NB4 (cell line): ENCODE data around the gene PSMB1.
"Not testable (repeated sequence)": the region's sequence is repeated elsewhere in the genome, so short reads cannot be mapped to it uniquely, and the experiment has no call there.

Experiments used
- DNase-seq: peaks from one replicate; pipeline ENCODE4 v3.0.0; 2010; ENCODE audit warnings: low read depth
- H3K4me3 ChIP-seq: one replicate; pipeline ENCODE4 v1.5.1; 2011; ENCODE audit warnings: mild to moderate bottlenecking, low read depth, low read length, moderate library complexity
- MYC ChIP-seq: IDR thresholded peaks from 2 replicates; pipeline ENCODE4 v1.6.1; 2011; ENCODE audit warnings: low read depth, low read length
- POLR2A ChIP-seq: IDR thresholded peaks from 2 replicates; pipeline ENCODE4 v1.6.1; 2011; ENCODE audit warnings: mild to moderate bottlenecking; ENCODE audit not compliant: insufficient read length; ENCODE audit errors: extremely low read depth
- TF ChIP-seq, protein P1 (sequence below): IDR thresholded peaks from 2 replicates; pipeline ENCODE4 v1.6.1; 2011; ENCODE audit warnings: low read depth, low read length
- TF ChIP-seq, protein P2 (sequence below): IDR thresholded peaks from one replicate; pipeline ENCODE4 v1.5.1; 2012; ENCODE audit warnings: low read depth, low read length

The PSMB1 gene

DNA sequence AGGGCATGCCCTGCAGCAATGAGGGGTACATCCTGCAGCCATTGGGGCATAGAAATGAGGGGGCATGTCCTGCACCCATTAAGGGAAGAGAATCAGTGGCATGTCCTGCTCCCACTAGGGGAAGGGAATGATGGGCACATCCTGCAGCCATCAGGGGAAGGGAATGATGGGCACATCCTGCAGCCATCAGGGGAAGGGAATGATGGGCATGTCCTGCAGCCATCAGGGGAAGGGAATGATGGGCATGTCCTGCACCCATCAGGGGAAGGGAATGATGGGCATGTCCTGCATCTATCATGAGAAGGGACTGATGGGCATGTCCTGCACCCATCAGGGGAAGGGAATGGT is 49.7 kb downstream of the PSMB1 start:
- no peak overlapping the region for H3K4me3 ChIP-seq
- no peak for TF ChIP-seq MYC
- TF ChIP-seq, protein P1, sequence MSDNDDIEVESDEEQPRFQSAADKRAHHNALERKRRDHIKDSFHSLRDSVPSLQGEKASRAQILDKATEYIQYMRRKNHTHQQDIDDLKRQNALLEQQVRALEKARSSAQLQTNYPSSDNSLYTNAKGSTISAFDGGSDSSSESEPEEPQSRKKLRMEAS, result no peak
- TF ChIP-seq, protein P2, sequence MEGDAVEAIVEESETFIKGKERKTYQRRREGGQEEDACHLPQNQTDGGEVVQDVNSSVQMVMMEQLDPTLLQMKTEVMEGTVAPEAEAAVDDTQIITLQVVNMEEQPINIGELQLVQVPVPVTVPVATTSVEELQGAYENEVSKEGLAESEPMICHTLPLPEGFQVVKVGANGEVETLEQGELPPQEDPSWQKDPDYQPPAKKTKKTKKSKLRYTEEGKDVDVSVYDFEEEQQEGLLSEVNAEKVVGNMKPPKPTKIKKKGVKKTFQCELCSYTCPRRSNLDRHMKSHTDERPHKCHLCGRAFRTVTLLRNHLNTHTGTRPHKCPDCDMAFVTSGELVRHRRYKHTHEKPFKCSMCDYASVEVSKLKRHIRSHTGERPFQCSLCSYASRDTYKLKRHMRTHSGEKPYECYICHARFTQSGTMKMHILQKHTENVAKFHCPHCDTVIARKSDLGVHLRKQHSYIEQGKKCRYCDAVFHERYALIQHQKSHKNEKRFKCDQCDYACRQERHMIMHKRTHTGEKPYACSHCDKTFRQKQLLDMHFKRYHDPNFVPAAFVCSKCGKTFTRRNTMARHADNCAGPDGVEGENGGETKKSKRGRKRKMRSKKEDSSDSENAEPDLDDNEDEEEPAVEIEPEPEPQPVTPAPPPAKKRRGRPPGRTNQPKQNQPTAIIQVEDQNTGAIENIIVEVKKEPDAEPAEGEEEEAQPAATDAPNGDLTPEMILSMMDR, result no peak
- no peak for TF ChIP-seq POLR2A
- DNase-seq, result no peak

DNA sequence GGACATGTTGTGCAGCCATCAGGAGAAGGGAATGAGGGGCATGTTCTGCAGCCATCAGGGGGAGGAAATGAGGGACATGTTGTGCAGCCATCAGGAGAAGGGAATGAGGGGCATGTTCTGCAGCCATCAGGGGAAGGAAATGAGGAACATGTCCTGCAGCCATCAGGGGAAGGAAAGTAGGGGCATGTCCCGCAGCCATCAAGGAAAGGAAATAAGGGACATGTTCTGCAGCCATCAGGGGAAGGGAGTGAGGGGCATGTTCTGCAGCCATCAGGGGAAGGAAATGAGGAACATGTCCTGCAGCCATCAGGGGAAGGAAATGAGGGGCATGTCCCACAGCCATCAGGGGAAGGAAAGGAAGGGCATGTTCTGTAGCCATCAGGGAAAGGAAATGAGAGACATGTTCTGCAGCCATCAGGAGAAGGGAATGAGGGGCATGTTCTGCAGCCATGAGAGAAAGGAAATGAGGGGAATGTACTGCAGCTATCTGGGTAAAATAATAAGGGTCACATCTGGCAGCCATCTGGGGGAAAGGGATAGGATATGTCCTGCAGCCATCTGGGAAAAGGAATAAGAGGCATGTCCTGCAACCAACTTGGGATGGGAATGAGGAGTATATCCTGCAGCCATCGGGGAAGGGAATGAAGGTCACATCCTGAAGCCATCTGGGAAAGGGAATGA is 50.2 kb downstream of the PSMB1 start:
- not testable (repeated sequence) for H3K4me3 ChIP-seq, DNase-seq

DNA sequence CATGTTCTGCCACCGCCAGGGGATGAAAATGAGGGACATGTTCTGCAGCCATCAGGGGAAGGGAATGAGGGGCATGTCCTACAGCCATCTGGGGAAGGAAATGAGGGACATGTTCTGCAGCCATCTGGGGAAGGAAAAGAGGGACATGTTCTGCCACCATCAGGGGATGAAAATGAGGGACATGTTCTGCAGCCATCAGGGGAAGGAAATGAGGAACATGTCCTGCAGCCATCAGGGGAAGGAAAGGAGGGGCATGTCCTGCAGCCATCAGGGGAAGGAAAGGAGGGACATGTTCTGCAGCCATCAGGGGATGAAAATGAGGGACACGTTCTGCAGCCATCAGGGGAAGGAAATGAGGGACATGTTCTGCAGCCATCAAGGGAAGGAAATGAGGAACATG is 50.8 kb downstream of the PSMB1 start:
- DNase-seq, H3K4me3 ChIP-seq: not testable (repeated sequence)

DNA sequence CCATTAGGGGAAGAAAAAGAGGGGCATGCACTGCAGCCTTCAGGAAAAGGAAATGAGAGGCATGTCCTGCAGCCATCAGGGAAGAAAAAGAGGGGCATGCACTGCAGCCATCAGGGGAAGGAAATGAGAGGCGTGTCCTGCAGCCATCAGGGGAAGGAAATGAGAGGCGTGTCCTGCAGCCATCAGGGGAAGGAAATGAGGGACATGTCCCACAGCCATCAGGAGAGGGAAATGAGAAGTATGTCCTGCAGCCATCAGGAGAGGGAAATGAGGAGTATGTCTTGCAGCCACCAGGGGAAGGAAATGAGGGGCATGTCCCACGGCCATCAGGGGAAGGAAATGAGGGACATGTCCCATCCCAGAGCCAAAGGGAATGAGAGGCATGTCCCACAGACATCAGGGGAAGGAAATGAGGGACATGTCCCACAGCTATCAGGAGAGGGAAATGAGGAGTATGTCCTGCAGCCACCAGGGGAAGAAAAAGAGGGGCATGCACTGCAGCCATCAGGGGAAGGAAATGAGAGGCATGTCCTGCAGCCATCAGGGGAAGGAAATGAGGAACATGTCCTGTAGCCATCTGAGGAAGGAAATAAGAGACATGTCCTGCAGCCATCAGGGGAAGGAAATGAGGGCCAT is 52.0 kb downstream of the PSMB1 start:
- TF ChIP-seq POLR2A (no peak), MYC (no peak)
- TF ChIP-seq, protein P1, result no peak
- TF ChIP-seq, protein P2, result no peak
- H3K4me3 ChIP-seq, result no peak overlapping the region
- DNase-seq, result no peak

DNA sequence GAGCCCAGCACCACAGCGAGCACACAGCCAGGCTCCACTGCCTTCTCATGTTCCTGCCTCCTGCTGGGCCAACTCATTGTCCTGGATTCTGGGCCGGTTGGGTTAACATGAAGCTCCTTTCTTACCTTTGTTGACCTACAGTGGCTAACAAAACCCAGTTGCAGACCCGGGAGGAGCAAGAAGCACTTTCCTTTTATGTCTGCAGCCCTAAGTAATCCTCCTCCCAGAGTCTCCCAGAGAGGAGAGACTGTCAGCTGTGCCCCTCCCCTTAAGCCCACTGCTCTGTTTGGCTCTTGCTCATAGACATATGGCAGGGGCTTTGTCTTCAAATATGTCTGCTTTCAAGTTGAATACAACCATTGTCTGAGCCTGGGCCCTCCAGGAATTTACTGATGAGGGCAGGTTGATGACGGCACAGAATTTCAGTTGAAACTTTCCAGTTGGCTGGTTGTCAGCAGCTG is 55.2 kb downstream of the PSMB1 start:
- TF ChIP-seq MYC (no peak), POLR2A (no peak)
- TF ChIP-seq, protein P2, result no peak
- TF ChIP-seq, protein P1, result no peak
- DNase-seq, result no peak
- no peak overlapping the region for H3K4me3 ChIP-seq

DNA sequence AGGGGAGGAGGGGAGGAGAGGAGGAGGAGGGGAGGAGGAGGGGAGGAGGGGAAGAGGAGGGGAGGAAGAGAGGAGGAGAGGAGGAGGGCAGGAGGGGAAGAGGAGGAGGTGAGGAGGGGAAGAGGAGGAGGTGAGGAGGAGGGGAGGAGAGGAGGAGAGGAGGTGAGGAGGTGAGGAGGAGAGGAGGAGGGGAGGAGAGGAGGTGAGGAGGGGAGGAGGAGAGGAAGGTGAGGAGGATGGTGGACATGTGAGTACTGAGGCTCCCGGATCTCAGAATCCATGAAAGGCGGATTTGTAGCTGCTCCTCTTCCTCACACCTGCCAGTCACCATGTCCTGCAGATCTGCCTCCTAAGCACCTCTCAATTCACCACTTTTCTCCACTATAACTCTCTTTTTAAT is 59.8 kb downstream of the PSMB1 start:
- no peak overlapping the region for H3K4me3 ChIP-seq
- TF ChIP-seq, protein P2, result no peak
- no peak for TF ChIP-seq POLR2A
- TF ChIP-seq, protein P1, result no peak
- no peak for TF ChIP-seq MYC
- no peak for DNase-seq

DNA sequence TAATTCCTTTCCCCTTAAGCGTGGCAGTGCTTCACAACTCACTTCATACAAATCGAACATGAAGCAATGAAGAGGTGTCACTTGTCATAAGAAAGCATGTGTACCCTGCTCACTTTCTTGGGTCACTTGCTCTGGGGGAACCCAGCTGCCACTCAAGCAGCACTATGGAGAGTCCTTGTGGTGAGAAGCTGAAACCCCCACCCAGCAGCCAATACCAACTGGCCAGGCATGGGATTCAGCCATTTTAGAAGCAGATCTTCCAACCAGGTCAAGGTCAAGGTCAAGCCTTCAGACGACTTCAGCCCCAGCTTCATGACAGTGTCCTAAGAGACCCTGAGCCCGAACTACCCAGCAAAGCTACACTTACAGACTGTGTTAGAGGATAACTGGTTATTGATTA is 62.8 kb downstream of the PSMB1 start:
- H3K4me3 ChIP-seq, result no peak overlapping the region
- DNase-seq, result no peak
- TF ChIP-seq, protein P2, result no peak
- TF ChIP-seq MYC, result no peak
- TF ChIP-seq, protein P1, result no peak
